DOHH2 (cell line): ENCODE measurements around the gene MGLL.

Source experiments
- CTCF ChIP-seq: fragments of 200-600 bp; sonication (generic); IDR thresholded peaks from one replicate; pipeline ENCODE4 v1.5.1; 2014; ENCODE audit warnings: antibody characterized with exemption, mild to moderate bottlenecking, low read depth, low read length; ENCODE audit not compliant: poor library complexity, severe bottlenecking
- EZH2phosphoT487 ChIP-seq: fragments of 200-600 bp; sonication (generic); IDR thresholded peaks from 2 replicates; pipeline ENCODE4 v1.6.1; 2017; ENCODE audit warnings: borderline replicate concordance, mild to moderate bottlenecking, antibody characterized with exemption, low read length, moderate library complexity, mixed read lengths

DNA sequence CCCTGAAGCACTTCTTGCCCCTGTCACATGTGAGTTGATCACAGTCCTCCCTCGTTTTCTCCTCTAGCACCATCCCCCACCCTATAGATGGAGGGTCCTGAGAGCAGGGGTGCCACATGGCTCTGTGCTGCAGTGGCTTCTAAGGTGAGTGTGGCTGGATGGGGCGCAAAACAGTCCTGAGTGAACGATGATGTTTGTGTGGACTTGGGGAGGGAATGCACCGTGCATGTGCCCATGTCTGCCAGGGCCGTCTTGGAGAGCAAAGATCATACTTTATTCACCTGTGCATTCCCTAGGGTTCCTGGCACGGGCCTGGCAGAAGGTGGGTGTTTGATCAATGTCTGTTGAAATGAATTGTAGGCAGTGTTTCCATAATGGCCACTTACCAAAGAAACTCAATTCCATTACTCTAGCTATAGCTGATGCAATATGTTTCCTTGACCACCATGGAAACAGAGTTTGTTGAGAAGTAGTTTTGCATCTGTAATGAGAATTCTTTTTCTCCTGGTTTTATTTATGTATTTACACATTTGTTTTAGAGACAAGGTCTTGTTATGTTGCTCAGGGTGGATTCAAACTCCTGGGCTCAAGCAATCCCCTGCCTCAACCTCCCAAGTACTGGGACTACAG lies 91.5 kb downstream of the MGLL start:
- TF ChIP-seq CTCF (no peak), EZH2phosphoT487 (no peak)
